Liver (tissue), 3 donors: ENCODE data around the gene NDFIP1.

Source experiments
- ATF3 ChIP-seq: IDR thresholded peaks from 2 replicates; pipeline ENCODE4 v1.6.1; 2016; ENCODE audit warnings: antibody characterized with exemption
- EGR1 ChIP-seq, 2 donors: IDR thresholded peaks; 2 replicates each; pipeline ENCODE4 v1.6.1; 2016 to 2018; ENCODE audit warnings: antibody characterized with exemption in 2 of 2, low read depth in 2 of 2
- FOXA1 ChIP-seq: IDR thresholded peaks from 2 replicates; pipeline ENCODE4 v1.6.1; 2016; ENCODE audit warnings: antibody characterized with exemption
- GABPA ChIP-seq, 2 donors: IDR thresholded peaks in 1 of 2; conservative IDR thresholded peaks in 1 of 2; 2 replicates each; pipeline ENCODE4 v1.6.1; 2016; ENCODE audit warnings: antibody characterized with exemption in 2 of 2, mild to moderate bottlenecking in 1 of 2, moderate library complexity in 1 of 2
- HNF4A ChIP-seq, 2 donors: conservative IDR thresholded peaks; 2 replicates each; pipeline ENCODE4 v1.6.1; 2016; ENCODE audit warnings: antibody characterized with exemption in 2 of 2, mild to moderate bottlenecking in 2 of 2
- NR2F2 ChIP-seq: IDR thresholded peaks from 2 replicates; pipeline ENCODE4 v1.6.1; 2016; ENCODE audit warnings: antibody characterized with exemption
- RAD21 ChIP-seq, 2 donors: IDR thresholded peaks; 2 replicates each; pipeline ENCODE4 v1.6.1; 2016; ENCODE audit warnings: antibody characterized with exemption in 2 of 2, mild to moderate bottlenecking in 2 of 2
- REST ChIP-seq: IDR thresholded peaks from 2 replicates; pipeline ENCODE4 v1.6.1; 2016; ENCODE audit warnings: antibody characterized with exemption, mild to moderate bottlenecking
- SP1 ChIP-seq: IDR thresholded peaks from 2 replicates; pipeline ENCODE4 v1.6.1; 2018; ENCODE audit warnings: antibody characterized with exemption, mild to moderate bottlenecking
- TAF1 ChIP-seq: conservative IDR thresholded peaks from 2 replicates; pipeline ENCODE4 v1.6.1; 2016; ENCODE audit warnings: antibody characterized with exemption, mild to moderate bottlenecking
- YY1 ChIP-seq: IDR thresholded peaks from 2 replicates; pipeline ENCODE4 v1.6.1; 2016; ENCODE audit warnings: antibody characterized with exemption, mild to moderate bottlenecking
- ZBTB33 ChIP-seq: IDR thresholded peaks from 2 replicates; pipeline ENCODE4 v1.6.1; 2016; ENCODE audit warnings: antibody characterized with exemption
- TF ChIP-seq, protein P1 (sequence below): fragments of 150-350 bp; IDR thresholded peaks from 2 replicates; pipeline ENCODE4 v1.5.1; 2017; ENCODE audit warnings: improper control_type of control experiment, low read depth, low read length; ENCODE audit not compliant: missing input control
- TF ChIP-seq, protein P2 (sequence below): IDR thresholded peaks from 2 replicates; pipeline ENCODE4 v1.6.1; 2016; ENCODE audit warnings: antibody characterized with exemption
- donor health status: healthy.
- donor health status: healthy.

- TF ChIP-seq ZBTB33 (no peak), EGR1 (IDR thresholded peaks at IDR 0.05; ENCODE audit: low read depth in 2 of 2) (no peak), SP1 (no peak), RAD21 (IDR thresholded peaks at IDR 0.05) (no peak), REST (no peak), HNF4A (conservative IDR thresholded peaks at IDR 0.05) (no peak), GABPA (IDR thresholded peaks at IDR 0.05 in 1 of 2, conservative IDR thresholded peaks at IDR 0.05 in 1 of 2) (no peak), TAF1 (no peak), ATF3 (no peak), NR2F2 (no peak), FOXA1 (no peak), YY1 (no peak)
- TF ChIP-seq, protein P1, sequence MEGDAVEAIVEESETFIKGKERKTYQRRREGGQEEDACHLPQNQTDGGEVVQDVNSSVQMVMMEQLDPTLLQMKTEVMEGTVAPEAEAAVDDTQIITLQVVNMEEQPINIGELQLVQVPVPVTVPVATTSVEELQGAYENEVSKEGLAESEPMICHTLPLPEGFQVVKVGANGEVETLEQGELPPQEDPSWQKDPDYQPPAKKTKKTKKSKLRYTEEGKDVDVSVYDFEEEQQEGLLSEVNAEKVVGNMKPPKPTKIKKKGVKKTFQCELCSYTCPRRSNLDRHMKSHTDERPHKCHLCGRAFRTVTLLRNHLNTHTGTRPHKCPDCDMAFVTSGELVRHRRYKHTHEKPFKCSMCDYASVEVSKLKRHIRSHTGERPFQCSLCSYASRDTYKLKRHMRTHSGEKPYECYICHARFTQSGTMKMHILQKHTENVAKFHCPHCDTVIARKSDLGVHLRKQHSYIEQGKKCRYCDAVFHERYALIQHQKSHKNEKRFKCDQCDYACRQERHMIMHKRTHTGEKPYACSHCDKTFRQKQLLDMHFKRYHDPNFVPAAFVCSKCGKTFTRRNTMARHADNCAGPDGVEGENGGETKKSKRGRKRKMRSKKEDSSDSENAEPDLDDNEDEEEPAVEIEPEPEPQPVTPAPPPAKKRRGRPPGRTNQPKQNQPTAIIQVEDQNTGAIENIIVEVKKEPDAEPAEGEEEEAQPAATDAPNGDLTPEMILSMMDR = no peak
- TF ChIP-seq, protein P2, sequence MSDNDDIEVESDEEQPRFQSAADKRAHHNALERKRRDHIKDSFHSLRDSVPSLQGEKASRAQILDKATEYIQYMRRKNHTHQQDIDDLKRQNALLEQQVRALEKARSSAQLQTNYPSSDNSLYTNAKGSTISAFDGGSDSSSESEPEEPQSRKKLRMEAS = no peak
These were observed 10.6 kb downstream of the NDFIP1 start for GRCh38 chr5:142119051-142119625.
